K562 (cell line): Measurements from ENCODE around the gene BIRC5. TPM values are rescaled to one million over a fixed set of nuclear protein-coding genes. Genes with fewer than 3 reads are reported as not detected.
A peak's percentile ranks its signal among the peaks of the same experiment; 100 is the strongest.

Experiments used
- ADNP ChIP-seq: fragments of 200-800 bp; sonication (Bioruptor generic); IDR thresholded peaks from 2 replicates; pipeline ENCODE4 v1.6.1; 2016; ENCODE audit warnings: missing genetic modification characterization, missing compliant biosample characterization
- GABPB1 ChIP-seq: sonication (generic); formaldehyde crosslinking; IDR thresholded peaks from 2 replicates; pipeline ENCODE4 v1.8.0; 2022; ENCODE audit warnings: mild to moderate bottlenecking, missing genetic modification reagents
- GATA2 ChIP-seq: sonication (generic); formaldehyde crosslinking; IDR thresholded peaks from 2 replicates; pipeline ENCODE4 v1.4.0; 2020; ENCODE audit warnings: mild to moderate bottlenecking, missing genetic modification reagents
- MAZ ChIP-seq, 2 experiments: fragments of 450-650 bp in 1 of 2; sonication (generic) in 1 of 2; formaldehyde crosslinking; IDR thresholded peaks in 1 of 2; conservative IDR thresholded peaks in 1 of 2; 2 replicates each; pipeline versions ENCODE4 v1.4.0 to v1.5.0; 2020; ENCODE audit warnings: mild to moderate bottlenecking in 1 of 2, missing genetic modification reagents in 1 of 2
- MECOM ChIP-seq: fragments of 250-450 bp; sonication (Bioruptor Pico); IDR thresholded peaks from 2 replicates; pipeline ENCODE4 v1.8.0; 2022; ENCODE audit warnings: inconsistent platforms
- MEF2D ChIP-seq: conservative IDR thresholded peaks from 2 replicates; pipeline ENCODE4 v1.6.1; 2016; ENCODE audit warnings: low read depth, missing genetic modification characterization, missing compliant biosample characterization
- NCOA2 ChIP-seq, 2 experiments: fragments of 450-650 bp; IDR thresholded peaks; 2 replicates each; pipeline ENCODE4 v1.6.1; 2018; ENCODE audit warnings: mild to moderate bottlenecking in 2 of 2, moderate library complexity in 1 of 2; ENCODE audit not compliant: partially characterized antibody in 2 of 2
- SREBF1 ChIP-seq: fragments of 150-350 bp; IDR thresholded peaks from 2 replicates; pipeline ENCODE4 v1.6.1; 2014; ENCODE audit warnings: antibody characterized with exemption, low read depth, low read length, borderline replicate concordance
- SRSF3 ChIP-seq: fragments of 200-400 bp; formaldehyde crosslinking; IDR thresholded peaks from 2 replicates; pipeline ENCODE4 v1.6.1; 2016; ENCODE audit warnings: mild to moderate bottlenecking, low read length, moderate library complexity; ENCODE audit not compliant: insufficient read depth
- TBL1XR1 ChIP-seq, 2 experiments: IDR thresholded peaks; 2 replicates each; pipeline ENCODE4 v1.6.1; 2012; ENCODE audit warnings: improper control_type of control experiment in 2 of 2, low read length in 2 of 2, mild to moderate bottlenecking in 1 of 2
- TGIF2 ChIP-seq: sonication (generic); formaldehyde crosslinking; IDR thresholded peaks from 2 replicates; pipeline ENCODE4 v1.8.1; 2022; ENCODE audit warnings: mild to moderate bottlenecking, missing genetic modification reagents, moderate library complexity
- TSHZ1 ChIP-seq: fragments of 250-450 bp; sonication (Bioruptor Pico); IDR thresholded peaks from 2 replicates; pipeline ENCODE4 v1.4.0; 2020; ENCODE audit warnings: mild to moderate bottlenecking, moderate library complexity
- U2AF2 ChIP-seq: fragments of 200-400 bp; formaldehyde crosslinking; optimal IDR thresholded peaks from 2 replicates; pipeline ENCODE3; 2017; ENCODE audit warnings: low read depth, mild to moderate bottlenecking, low read length
- ZFP30 ChIP-seq: fragments of 250-450 bp; sonication (Bioruptor Pico); IDR thresholded peaks from 2 replicates; pipeline ENCODE4 v1.8.0; 2022; ENCODE audit warnings: moderate library complexity, mild to moderate bottlenecking, inconsistent platforms, borderline replicate concordance
- ZNF395 ChIP-seq: fragments of 200-800 bp; sonication (Bioruptor generic); IDR thresholded peaks from 2 replicates; pipeline ENCODE4 v1.6.1; 2017; ENCODE audit warnings: missing genetic modification characterization, missing compliant biosample characterization
- ZNF780A ChIP-seq: fragments of 250-450 bp; sonication (Bioruptor Pico); IDR thresholded peaks from 2 replicates; pipeline ENCODE4 v1.5.0; 2021; ENCODE audit warnings: mild to moderate bottlenecking
- polyA plus RNA-seq, 8 experiments: library from polyadenylated mRNA; depleted of rRNA in 4 of 8; stranded (reverse) in 5 of 8; unstranded in 3 of 8; fragments of >200 nt; fragmentation: Nextera tagmentation in 2 of 8; fragmentation: Illumina TruSeq in 1 of 8; extraction: Ambion mirVana in 2 of 8; extraction: Trizol in 1 of 8; gene quantifications; 2 replicates each; pipeline versions ENCODE4 v1.2.1 to v1.2.3, GENCODE V29; 2011 to 2014; ENCODE audit warnings: inconsistent platforms in 1 of 8, missing spikeins in 1 of 8
- total RNA-seq, 7 experiments: library from RNA; depleted of rRNA in 6 of 7; stranded (reverse); fragments of >200 nt in 6 of 7; fragmentation: Illumina TruSeq in 2 of 7; extraction: Trizol in 2 of 7; gene quantifications; 2 replicates each; pipeline versions ENCODE4 v1.2.1 to v1.2.3, GENCODE V29; 2011 to 2021; ENCODE audit warnings: low replicate concordance in 1 of 7
- TF ChIP-seq, protein P1 (sequence below): fragments of 250-450 bp; sonication (Bioruptor Pico); IDR thresholded peaks from 2 replicates; pipeline ENCODE4 v1.8.0; 2022; ENCODE audit warnings: inconsistent platforms
- TF ChIP-seq, protein P2 (sequence below): sonication (generic); formaldehyde crosslinking; IDR thresholded peaks from 2 replicates; pipeline ENCODE4 v1.4.0; 2020; ENCODE audit warnings: mild to moderate bottlenecking, missing genetic modification reagents

BIRC5 gene
- total and polyA plus RNA-seq, 9 of the 15 experiments (the other 6 are each of a cell fraction or from before 2014, with no cell fraction given), result 64.4 to 140 (median 101) TPM

DNA sequence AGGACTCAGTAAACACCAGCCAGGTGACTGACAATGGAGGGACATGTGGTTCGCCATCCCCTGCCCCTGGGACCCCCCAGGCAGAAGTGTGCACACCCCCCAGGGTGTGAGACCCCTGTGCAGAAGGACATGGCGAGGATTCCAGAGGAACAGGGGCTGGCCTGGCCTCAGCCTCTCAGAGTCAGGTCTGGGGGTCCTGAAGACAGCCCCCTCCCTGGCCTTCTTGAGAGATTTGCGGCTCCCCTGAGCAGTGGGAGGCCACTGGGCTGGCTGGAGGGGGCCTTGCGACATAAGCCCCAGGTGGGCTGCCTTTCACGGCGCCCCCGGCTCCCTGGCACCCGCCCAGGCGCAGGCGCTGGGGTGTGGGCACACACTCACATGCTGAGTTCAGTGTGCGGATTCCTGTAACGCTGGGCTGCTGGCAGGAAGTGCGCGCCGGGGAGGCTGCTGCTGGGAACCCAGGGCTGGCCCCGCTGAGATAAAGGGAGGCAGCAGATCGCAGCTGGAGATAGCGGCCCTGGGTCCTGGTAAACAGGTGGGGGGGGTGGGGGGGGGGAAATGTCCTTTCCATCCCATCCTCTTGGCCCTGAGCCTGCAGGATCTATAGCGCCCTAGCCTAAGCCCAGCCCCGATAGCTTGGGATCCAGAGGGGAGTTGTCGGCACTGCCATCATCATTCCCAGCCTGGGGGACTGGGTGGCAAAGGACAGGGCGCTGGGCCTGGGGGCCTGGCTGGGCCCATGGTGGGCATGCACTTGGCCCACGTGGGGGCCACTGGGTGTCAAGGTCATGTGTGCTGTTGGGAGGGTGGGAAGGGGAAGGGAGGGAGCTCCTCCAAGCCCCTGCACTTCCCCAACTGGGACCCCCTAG lies 44.5 kb downstream of the BIRC5 start (continued):
- no peak for TF ChIP-seq U2AF2
- 0 out of 4 replicates have a peak, but pooled peaks of 1 of the 2 experiments have one; percentile 43 for TF ChIP-seq TBL1XR1 (IDR thresholded peaks at IDR 0.05; ENCODE audit: low read length in 2 of 2)
- no peak for TF ChIP-seq ZFP30
- peak; percentile 60; the same call in 1 of the 2 replicates for TF ChIP-seq ZNF780A
- TF ChIP-seq TSHZ1, result no peak
- no peak for TF ChIP-seq SREBF1
- TF ChIP-seq, protein P1, sequence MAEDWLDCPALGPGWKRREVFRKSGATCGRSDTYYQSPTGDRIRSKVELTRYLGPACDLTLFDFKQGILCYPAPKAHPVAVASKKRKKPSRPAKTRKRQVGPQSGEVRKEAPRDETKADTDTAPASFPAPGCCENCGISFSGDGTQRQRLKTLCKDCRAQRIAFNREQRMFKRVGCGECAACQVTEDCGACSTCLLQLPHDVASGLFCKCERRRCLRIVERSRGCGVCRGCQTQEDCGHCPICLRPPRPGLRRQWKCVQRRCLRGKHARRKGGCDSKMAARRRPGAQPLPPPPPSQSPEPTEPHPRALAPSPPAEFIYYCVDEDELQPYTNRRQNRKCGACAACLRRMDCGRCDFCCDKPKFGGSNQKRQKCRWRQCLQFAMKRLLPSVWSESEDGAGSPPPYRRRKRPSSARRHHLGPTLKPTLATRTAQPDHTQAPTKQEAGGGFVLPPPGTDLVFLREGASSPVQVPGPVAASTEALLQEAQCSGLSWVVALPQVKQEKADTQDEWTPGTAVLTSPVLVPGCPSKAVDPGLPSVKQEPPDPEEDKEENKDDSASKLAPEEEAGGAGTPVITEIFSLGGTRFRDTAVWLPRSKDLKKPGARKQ (CRISPR knock-in tag), result no peak
- TF ChIP-seq, protein P2, sequence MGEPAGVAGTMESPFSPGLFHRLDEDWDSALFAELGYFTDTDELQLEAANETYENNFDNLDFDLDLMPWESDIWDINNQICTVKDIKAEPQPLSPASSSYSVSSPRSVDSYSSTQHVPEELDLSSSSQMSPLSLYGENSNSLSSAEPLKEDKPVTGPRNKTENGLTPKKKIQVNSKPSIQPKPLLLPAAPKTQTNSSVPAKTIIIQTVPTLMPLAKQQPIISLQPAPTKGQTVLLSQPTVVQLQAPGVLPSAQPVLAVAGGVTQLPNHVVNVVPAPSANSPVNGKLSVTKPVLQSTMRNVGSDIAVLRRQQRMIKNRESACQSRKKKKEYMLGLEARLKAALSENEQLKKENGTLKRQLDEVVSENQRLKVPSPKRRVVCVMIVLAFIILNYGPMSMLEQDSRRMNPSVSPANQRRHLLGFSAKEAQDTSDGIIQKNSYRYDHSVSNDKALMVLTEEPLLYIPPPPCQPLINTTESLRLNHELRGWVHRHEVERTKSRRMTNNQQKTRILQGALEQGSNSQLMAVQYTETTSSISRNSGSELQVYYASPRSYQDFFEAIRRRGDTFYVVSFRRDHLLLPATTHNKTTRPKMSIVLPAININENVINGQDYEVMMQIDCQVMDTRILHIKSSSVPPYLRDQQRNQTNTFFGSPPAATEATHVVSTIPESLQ (CRISPR knock-in tag), result no peak
- no peak for TF ChIP-seq SRSF3
- TF ChIP-seq TGIF2 (CRISPR knock-in tag), result no peak
- peak; percentile 73; the same call in 1 of the 2 replicates for TF ChIP-seq ZNF395 (CRISPR knock-in tag)
- TF ChIP-seq GATA2, result peak; percentile 87
- no peak for TF ChIP-seq NCOA2 (IDR thresholded peaks at IDR 0.05; ENCODE audit: partially characterized antibody in 2 of 2)
- TF ChIP-seq MECOM (CRISPR knock-in tag), result peak; percentile 73
- TF ChIP-seq GABPB1 (CRISPR knock-in tag), result peak; percentile 78
- TF ChIP-seq MAZ (CRISPR knock-in tag; conservative IDR thresholded peaks at IDR 0.05 in 1 of 2, IDR thresholded peaks at IDR 0.05 in 1 of 2), result peak; percentile 86
- TF ChIP-seq ADNP, result no peak
- TF ChIP-seq MEF2D (tag), result no peak
